ENCODE measurements around the gene FANCM.

GRCh38 chr14:45181329-45181728 lies 45.6 kb downstream of the FANCM start:
- TF ChIP-seq CTCF (IDR thresholded peaks at IDR 0.05) (no peak), SIN3A (IDR thresholded peaks at IDR 0.05; ENCODE audit: borderline replicate concordance, insufficient read depth, low read depth, low read length) (no peak)

All from Panc1 (cell line).